ENCODE data around the gene CXCR6.
"Not testable (repeated sequence)": the region's sequence is repeated elsewhere in the genome, so short reads cannot be mapped to it uniquely, and the experiment has no call there.

The CXCR6 gene

DNA sequence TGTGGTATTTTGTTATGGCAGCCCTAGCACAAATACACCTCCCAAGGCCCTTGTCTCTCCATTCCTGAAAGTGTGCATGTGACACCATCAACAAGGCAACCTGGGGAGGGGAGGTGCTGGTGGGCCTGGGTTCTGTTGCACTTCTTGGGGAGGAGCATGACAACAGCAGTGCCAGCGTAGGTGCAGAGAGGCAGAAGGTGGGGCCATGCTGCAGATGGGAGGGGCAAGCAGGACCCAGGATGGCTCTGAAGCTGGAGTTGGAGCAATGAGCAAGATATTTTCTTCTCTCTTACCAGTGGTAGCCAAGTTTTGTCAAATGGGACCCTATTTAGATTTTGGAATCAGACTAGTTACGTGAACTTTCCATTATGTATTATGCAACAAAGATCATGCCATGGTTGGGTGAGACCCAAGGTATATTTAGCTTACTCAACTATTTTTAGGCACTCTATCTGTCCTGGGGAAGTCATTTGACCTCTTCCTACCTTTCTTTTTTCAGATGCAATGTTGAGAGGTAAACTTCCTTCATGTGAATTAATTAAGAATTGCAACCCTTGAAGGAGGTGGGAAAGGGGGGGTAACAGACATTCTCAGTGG lies 49.0 kb downstream of the CXCR6 start:
- DNase-seq: no peak

DNA sequence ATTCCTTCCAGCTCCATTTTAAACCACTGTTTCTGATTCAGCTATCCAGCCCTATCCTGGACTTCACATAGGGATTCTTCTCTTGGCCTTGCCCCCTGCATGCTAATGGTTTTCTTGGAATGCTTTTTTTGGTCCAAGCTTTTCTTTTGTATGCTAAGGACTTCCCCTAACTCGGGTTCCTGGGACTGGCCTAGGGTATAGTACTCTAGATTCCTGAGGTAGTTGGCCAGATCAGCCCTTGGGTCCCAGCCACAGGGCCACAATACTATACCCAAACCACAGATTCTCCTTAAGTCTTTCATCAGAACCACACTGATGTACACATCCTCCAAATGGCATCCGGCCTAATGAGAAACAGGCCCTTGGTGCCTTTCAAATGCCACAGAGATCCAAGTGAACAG lies 49.6 kb downstream of the CXCR6 start:
- no peak for DNase-seq

DNA sequence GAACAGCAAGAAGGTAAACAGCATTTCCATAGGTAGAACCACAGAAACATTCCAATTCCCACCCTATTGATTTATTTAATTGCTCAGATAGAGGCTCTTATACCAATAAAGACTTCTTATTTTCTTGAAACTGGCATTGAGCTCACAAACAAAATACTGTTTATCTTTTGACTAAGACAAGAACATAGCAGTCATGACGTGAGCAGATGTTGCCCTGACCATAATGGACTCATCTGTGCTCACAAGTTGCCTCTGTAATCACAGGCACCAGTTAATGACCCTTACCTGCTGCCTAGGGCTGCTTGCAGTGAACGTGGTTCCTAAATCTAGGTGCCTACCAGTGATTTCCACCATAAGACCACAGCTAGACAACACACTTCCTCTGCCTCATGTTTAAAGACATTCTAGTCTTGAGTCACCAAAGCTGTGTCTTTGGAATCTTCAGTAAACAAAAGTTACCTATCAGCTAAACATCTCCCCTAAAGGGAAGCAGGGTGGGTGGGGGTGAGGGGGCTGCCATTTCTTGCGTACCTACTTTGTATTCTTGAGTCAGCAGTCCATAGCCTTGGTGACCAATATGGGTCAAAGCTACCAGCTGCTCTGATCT lies 50.3 kb downstream of the CXCR6 start:
- no peak for DNase-seq

DNA sequence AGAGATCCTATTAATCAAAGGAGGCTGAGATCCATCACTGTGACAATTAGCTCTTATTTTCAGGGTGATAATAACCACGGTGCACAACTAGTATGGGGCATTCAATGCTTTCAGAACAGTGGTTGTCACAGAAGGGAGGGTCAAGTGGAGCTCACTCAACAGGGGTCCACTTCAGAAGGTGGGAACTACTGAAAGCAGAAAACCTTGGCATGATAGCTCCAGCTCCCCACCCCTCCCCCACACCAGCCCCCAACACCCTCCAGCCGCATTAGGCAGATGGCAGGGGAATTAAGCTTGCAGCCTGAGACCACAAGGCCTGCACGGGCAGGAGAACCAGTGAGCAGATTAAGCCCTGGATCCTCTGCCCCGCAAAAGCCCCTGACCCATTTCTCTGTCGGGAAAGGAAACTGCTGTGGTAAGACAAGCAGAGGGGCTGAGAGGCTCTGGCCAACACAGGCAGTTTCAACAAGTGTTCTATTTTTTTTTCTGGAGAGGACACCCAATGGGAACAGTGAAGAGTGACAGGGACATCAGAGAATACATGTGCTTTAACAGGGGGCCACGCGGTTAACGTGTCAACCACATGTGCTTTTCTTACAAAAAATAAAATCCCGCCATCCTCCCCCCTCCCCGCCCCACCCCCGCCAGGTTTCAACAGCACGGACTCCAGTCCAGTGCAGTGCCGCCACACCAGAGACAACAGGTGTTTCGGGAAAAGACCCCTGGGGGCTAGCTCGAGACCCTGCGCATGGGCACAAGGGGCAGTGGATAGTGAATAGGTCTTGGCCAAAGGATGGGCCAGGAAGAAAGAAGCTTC lies 51.4 kb downstream of the CXCR6 start:
- DNase-seq: no peak

DNA sequence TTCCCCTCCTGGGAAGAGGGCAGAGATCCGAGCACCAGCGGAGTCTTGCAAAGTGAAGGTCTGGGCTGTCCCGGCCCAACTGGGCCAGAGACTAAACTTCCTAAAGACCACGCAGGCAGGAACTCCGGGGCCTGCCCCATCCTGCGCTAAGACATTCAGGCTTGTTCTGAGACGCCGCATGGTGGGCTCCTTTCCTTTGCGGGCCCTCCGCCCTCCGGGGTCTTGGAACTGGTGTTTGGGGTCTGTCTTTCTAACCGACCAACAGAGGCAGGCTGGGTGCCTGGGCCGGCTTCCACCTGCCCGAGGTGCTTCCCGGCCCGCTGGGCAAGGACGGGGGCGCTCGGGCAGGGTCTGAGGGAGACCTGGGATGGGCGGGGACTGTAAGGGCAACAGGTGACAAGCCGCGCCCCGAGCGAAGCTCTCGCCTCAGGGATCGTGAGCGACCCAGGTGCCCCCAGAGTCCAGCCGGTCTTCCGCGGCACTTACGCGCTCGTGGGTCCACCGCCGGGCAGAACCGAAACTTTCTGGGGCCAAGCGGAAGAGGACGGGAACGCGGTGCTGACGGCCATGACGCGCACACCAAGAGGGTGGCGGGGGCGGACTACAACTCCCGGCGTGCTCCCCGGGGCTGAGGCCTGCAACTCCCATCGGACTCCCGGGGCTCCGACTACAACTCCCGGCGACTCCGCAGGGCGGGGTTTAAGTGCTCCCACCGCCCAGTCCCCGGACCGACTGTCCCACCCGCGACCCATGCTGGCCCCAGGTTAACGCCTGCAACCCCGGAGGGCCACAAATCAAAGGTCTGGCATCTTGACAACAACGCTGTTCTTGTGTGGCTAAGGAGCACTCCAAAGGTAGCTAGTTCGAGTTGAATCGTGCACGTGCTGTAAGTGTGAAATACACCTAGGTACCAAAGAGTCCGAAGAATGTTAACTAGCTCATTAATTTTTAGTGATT lies 52.2 kb downstream of the CXCR6 start, which contains the start of gene FYCO1:
Gene FYCO1, minus strand, starts transcription at position 589 of the 957 bp plus-strand sequence. CDS start 10,914 bp downstream, outside the sequence.
- DNase-seq: peak; percentile 75

DNA sequence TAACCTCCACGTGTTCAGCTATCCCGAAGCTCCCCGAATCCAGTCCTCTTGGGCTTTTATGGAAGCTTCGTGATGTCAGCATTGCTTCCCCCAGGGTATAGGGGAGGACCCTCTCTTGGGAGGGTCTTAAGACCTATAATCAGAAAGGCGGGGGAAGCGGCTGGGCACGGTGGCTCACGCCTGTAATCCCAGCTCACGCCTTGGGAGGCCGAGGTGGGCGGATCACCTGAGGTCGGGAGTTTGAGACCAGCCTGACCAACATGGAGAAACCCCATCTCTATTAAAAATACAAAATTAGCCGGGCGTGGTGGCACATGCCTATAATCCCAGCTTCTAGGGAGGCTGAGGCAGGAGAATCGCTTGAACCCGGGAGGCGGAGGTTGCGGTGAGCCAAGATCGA lies 54.2 kb downstream of the CXCR6 start:
- not testable (repeated sequence) for DNase-seq

DNA sequence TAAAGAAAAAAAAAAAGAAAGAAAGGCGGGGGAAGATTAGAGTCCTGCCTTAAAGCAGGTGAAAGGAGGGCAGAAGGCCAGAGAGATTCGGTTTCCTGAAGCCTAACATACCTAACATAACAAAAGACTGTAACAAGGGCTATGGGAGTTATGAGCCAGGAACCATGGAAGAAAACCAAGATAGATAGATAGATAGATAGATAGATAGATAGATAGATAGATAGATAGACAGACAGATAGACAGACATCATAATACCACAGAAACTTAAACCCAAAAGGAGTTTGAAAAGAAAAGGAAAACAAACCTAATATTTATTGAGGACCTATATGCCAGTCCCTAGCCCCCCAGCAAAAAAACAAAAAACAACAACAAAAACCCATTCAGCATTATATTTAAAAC lies 54.7 kb downstream of the CXCR6 start:
- no peak for DNase-seq

Data from NCI-H526 treated with DMSO at 0.1 percent for 48 hours (cell line).